GM23338 (cell line): ENCODE results near the gene TBL1XR1. TPM values are rescaled to one million over a fixed set of nuclear protein-coding genes. Genes with fewer than 3 reads are reported as not detected.

ENCODE experiments used
- ATAC-seq: fragments of 200-7000 bp; cut with Tn5 transposase; 3 replicates; pipeline ENCODE4 v1.9.1; 2020
- DNase-seq: peaks from one replicate; pipeline ENCODE4 v3.0.0-alpha.2; 2015; ENCODE audit warnings: low spot score
- H2AFZ ChIP-seq: fragments of 200-600 bp; sonication (generic); 2 replicates; pipeline ENCODE4 v1.8.0; 2016; ENCODE audit warnings: antibody characterized with exemption, mild to moderate bottlenecking, moderate library complexity
- H3F3A ChIP-seq: fragments of 200-600 bp; sonication (generic); replicated peaks from 2 replicates; pipeline ENCODE4 v1.8.0; 2017; ENCODE audit warnings: antibody characterized with exemption, mixed run types, low read depth
- H3K27ac ChIP-seq: fragments of 200-600 bp; sonication (generic); 2 replicates; pipeline ENCODE4 v1.6.1; 2016; ENCODE audit warnings: low read depth
- H3K27me3 ChIP-seq: fragments of 200-600 bp; sonication (generic); 2 replicates; pipeline ENCODE4 v1.8.0; 2016; ENCODE audit warnings: mild to moderate bottlenecking, mixed run types, moderate library complexity; ENCODE audit not compliant: insufficient read depth
- H3K36me3 ChIP-seq: fragments of 200-600 bp; sonication (generic); 2 replicates; pipeline ENCODE4 v1.8.0; 2016; ENCODE audit warnings: mild to moderate bottlenecking; ENCODE audit not compliant: insufficient read depth
- H3K4me1 ChIP-seq: fragments of 200-600 bp; sonication (generic); 2 replicates; pipeline ENCODE4 v1.8.0; 2016; ENCODE audit warnings: mild to moderate bottlenecking, moderate library complexity; ENCODE audit not compliant: insufficient read depth
- H3K4me2 ChIP-seq: fragments of 200-600 bp; sonication (generic); 2 replicates; pipeline ENCODE4 v1.7.1; 2017; ENCODE audit warnings: mixed run types
- H3K4me3 ChIP-seq: fragments of 200-600 bp; sonication (generic); 2 replicates; pipeline ENCODE4 v1.6.1; 2016; ENCODE audit warnings: mixed run types
- H3K79me2 ChIP-seq: fragments of 200-600 bp; sonication (generic); replicated peaks from 2 replicates; pipeline ENCODE4 v1.8.0; 2017; ENCODE audit warnings: mild to moderate bottlenecking; ENCODE audit not compliant: insufficient read depth
- H3K9me2 ChIP-seq: fragments of 200-600 bp; sonication (generic); 2 replicates; pipeline ENCODE4 v1.8.0; 2017; ENCODE audit not compliant: insufficient read depth
- H4K20me1 ChIP-seq: fragments of 200-600 bp; sonication (generic); replicated peaks from 2 replicates; pipeline ENCODE4 v1.8.0; 2017; ENCODE audit warnings: mild to moderate bottlenecking; ENCODE audit not compliant: insufficient read depth
- H3K27ac Mint-ChIP-seq: 2 replicates; pipeline ENCODE4 v1.8.0; 2020; ENCODE audit warnings: inconsistent platforms, mild to moderate bottlenecking, moderate library complexity, mixed read lengths
- H3K27me3 Mint-ChIP-seq: 3 replicates; pipeline ENCODE4 v1.8.0; 2022; ENCODE audit warnings: low read depth, mild to moderate bottlenecking, moderate library complexity, mixed read lengths, inconsistent platforms; ENCODE audit not compliant: insufficient read depth, poor library complexity
- H3K36me3 Mint-ChIP-seq: 3 replicates; pipeline ENCODE4 v1.8.0; 2021; ENCODE audit warnings: low read depth, mild to moderate bottlenecking, inconsistent platforms, moderate library complexity, mixed read lengths
- H3K4me1 Mint-ChIP-seq: 3 replicates; pipeline ENCODE4 v1.8.0; 2020; ENCODE audit warnings: mild to moderate bottlenecking, inconsistent platforms, mixed read lengths
- H3K4me3 Mint-ChIP-seq: 3 replicates; pipeline ENCODE4 v1.8.0; 2021; ENCODE audit warnings: moderate library complexity, mild to moderate bottlenecking, inconsistent platforms, mixed read lengths
- H3K9me3 Mint-ChIP-seq: 3 replicates; pipeline ENCODE4 v1.8.0; 2020; ENCODE audit warnings: moderate library complexity, mild to moderate bottlenecking, inconsistent platforms, mixed read lengths
- CTCF ChIP-seq, 2 experiments: fragments of 200-600 bp in 1 of 2; sonication (generic) in 1 of 2; conservative IDR thresholded peaks; 2 replicates each; pipeline versions ENCODE4 v1.5.1 to v1.6.1; 2016 to 2017; ENCODE audit warnings: antibody characterized with exemption in 2 of 2, low read depth in 2 of 2, mild to moderate bottlenecking in 2 of 2, moderate library complexity in 1 of 2
- NANOG ChIP-seq: IDR thresholded peaks from 2 replicates; pipeline ENCODE4 v1.6.1; 2016; ENCODE audit warnings: antibody characterized with exemption, borderline replicate concordance
- REST ChIP-seq: IDR thresholded peaks from one replicate; pipeline ENCODE4 v1.6.1; 2018; ENCODE audit warnings: antibody characterized with exemption; ENCODE audit not compliant: unreplicated experiment
- STAT1 ChIP-seq: IDR thresholded peaks from one replicate; pipeline ENCODE4 v1.6.1; 2016; ENCODE audit warnings: antibody characterized with exemption; ENCODE audit not compliant: unreplicated experiment
- ZNF114 ChIP-seq: fragments of 250-450 bp; sonication (Bioruptor Pico); IDR thresholded peaks from 2 replicates; pipeline ENCODE4 v1.5.0; 2020; ENCODE audit warnings: mild to moderate bottlenecking, moderate library complexity
- ZNF462 ChIP-seq: fragments of 250-450 bp; sonication (Bioruptor Pico); IDR thresholded peaks from 2 replicates; pipeline ENCODE4 v1.5.0; 2020; ENCODE audit warnings: mild to moderate bottlenecking, moderate library complexity
- polyA plus RNA-seq: library from polyadenylated mRNA; unstranded; fragments of >200 nt; fragmentation: Nextera tagmentation; extraction: Ambion mirVana; gene quantifications from 2 replicates; pipeline ENCODE4 v1.2.1, GENCODE V29; 2016
- total RNA-seq: library from RNA; depleted of rRNA; stranded (reverse); fragments of >200 nt; shearing (Covaris generic); gene quantifications from 2 replicates; pipeline ENCODE4 v1.2.3, GENCODE V29; 2014

Gene TBL1XR1
- total and polyA plus RNA-seq, 2 experiments from 2014 or later, result 49.6 to 122 TPM

- no peak for TF ChIP-seq ZNF462
- TF ChIP-seq NANOG, result no peak
- no peak for TF ChIP-seq STAT1
- no peak for TF ChIP-seq REST
These were observed 49.5 kb downstream of the TBL1XR1 start (continued) for GRCh38 chr3:177147790-177148189.

- Mint-ChIP-seq H3K4me1 (peaks cover 65% of the 10 kb centered on the region), H3K27ac (no peak overlapping the region), H3K27me3 (peaks cover 3% of the 10 kb centered on the region), H3K4me3 (no peak overlapping the region), H3K36me3 (no peaks in the 10 kb centered on the region), H3K9me3 (no peaks in the 10 kb centered on the region)
- peaks cover 100% of the 10 kb centered on the region for H3K79me2 ChIP-seq
- H4K20me1 ChIP-seq, result peaks cover 90% of the 10 kb centered on the region
- no peaks in the 10 kb centered on the region for H3K9me2 ChIP-seq
- 0 out of 2 replicates have a peak overlapping the region, but pooled peaks have one; percentile 45 for H3K27ac ChIP-seq
- no peaks in the 10 kb centered on the region for H3F3A ChIP-seq
- H3K4me2 ChIP-seq, result no peak overlapping the region
- H3K4me1 ChIP-seq, result peaks cover 71% of the 10 kb centered on the region
- no peaks in the 10 kb centered on the region for H3K27me3 ChIP-seq
- H3K4me3 ChIP-seq, result no peak overlapping the region
- H2AFZ ChIP-seq, result no peak overlapping the region
- DNase-seq (no peak), ATAC-seq (no peak)
- no peaks in the 10 kb centered on the region for H3K36me3 ChIP-seq
- TF ChIP-seq CTCF (conservative IDR thresholded peaks at IDR 0.05; ENCODE audit: low read depth in 2 of 2) (no peak), ZNF114 (no peak)
These were observed 50.6 kb downstream of the TBL1XR1 start for GRCh38 chr3:177146646-177147045.
